ENCODE measurements around the gene ADTRP. TPM values are rescaled to one million over a fixed set of nuclear protein-coding genes. Genes with fewer than 3 reads are reported as not detected.

ADTRP gene
- total RNA-seq, result 1.8 and 4.0 TPM in 2 replicates

GRCh38 chr6:11778648-11779328, at the start of gene ADTRP:
Gene ADTRP, minus strand, starts transcription at chr6:11778803. Its CDS starts 44 bp downstream, at chr6:11778759.

Small RNAs within 50 kb of the gene (small RNA-seq; reads per million reads assigned to genes)
- not detected for gene RF00272

Other genes starting within 250 kb of the ADTRP start
- gene TMEM170B, start 241.1 kb downstream of the ADTRP start, total RNA-seq, result 2.6 and 2.9 TPM in 2 replicates
- 8.8 TPM in 2 replicates for gene HIVEP1, start 233.5 kb upstream of the ADTRP start, total RNA-seq

Measured in subcutaneous preadipocyte (primary cell).